SK-N-SH (cell line): ENCODE measurements around the gene ENPP5. TPM values are rescaled to one million over a fixed set of nuclear protein-coding genes. Genes with fewer than 3 reads are reported as not detected.

Experiments used
- CTCF ChIA-PET: fragments of 300-600, 350-600 bp; formaldehyde crosslinking; extraction: SDS; loops from one replicate; lab custom pipeline; 2021; lab: Yijun Ruan, JAX
- POLR2A ChIA-PET: fragments of 350-600 bp; sonication (Branson Sonifier 250); formaldehyde crosslinking; extraction: SDS; loops from one replicate; lab custom pipeline; 2020; ENCODE audit warnings: antibody characterized with exemption, inconsistent platforms; lab: Yijun Ruan, JAX
- DNase-seq: peaks from one replicate; pipeline ENCODE4 v3.0.0; 2012
- H2AFZ ChIP-seq: fragments of 200-600 bp; sonication (generic); 2 replicates; pipeline ENCODE4 v1.8.1; 2016; ENCODE audit warnings: antibody characterized with exemption, mild to moderate bottlenecking, low read depth
- H3F3A ChIP-seq: fragments of 200-600 bp; sonication (generic); replicated peaks from 2 replicates; pipeline ENCODE3; 2016; ENCODE audit warnings: antibody characterized with exemption, mild to moderate bottlenecking; ENCODE audit not compliant: insufficient read depth
- H3K27ac ChIP-seq, 2 experiments: fragments of 200-500 bp in 1 of 2; fragments of 200-600 bp in 1 of 2; sonication (Bioruptor generic) in 1 of 2; sonication (generic), shearing (Covaris generic) in 1 of 2; 2 replicates each; pipeline versions ENCODE4 v1.5.1 to v1.6.1; 2014 to 2016; ENCODE audit warnings: low read depth in 2 of 2, inconsistent platforms in 1 of 2, low read length in 1 of 2, mild to moderate bottlenecking in 1 of 2, mixed read lengths in 1 of 2
- H3K27me3 ChIP-seq: fragments of 200-600 bp; sonication (generic), shearing (Covaris generic); 2 replicates; pipeline ENCODE4 v1.6.1; 2016; ENCODE audit warnings: mixed run types; ENCODE audit not compliant: insufficient read depth
- H3K36me3 ChIP-seq, 2 experiments: fragments of 200-500 bp in 1 of 2; fragments of 200-600 bp in 1 of 2; sonication (Bioruptor generic) in 1 of 2; sonication (generic) in 1 of 2; replicated peaks in 1 of 2; 2 replicates each; pipeline versions ENCODE3 to v1.5.1; 2014 to 2016; ENCODE audit warnings: low read length in 1 of 2, mild to moderate bottlenecking in 1 of 2; ENCODE audit not compliant: insufficient read depth in 2 of 2, control insufficient read depth in 1 of 2
- H3K4me1 ChIP-seq, 2 experiments: fragments of 200-500 bp in 1 of 2; fragments of 200-600 bp in 1 of 2; sonication (Bioruptor generic) in 1 of 2; sonication (generic), shearing (Covaris generic) in 1 of 2; 2 replicates each; pipeline versions ENCODE4 v1.5.1 to v1.6.1; 2014 to 2016; ENCODE audit warnings: low read depth in 1 of 2, low read length in 1 of 2, mixed run types in 1 of 2; ENCODE audit not compliant: insufficient read depth in 2 of 2, control insufficient read depth in 1 of 2
- H3K4me2 ChIP-seq: fragments of 200-600 bp; sonication (generic), shearing (Covaris generic); 2 replicates; pipeline ENCODE4 v1.6.1; 2017; ENCODE audit warnings: mixed run types
- H3K4me3 ChIP-seq, 2 experiments: fragments of 200-500 bp in 1 of 2; fragments of 200-600 bp in 1 of 2; sonication (Bioruptor generic) in 1 of 2; sonication (generic), shearing (Covaris generic) in 1 of 2; 2 replicates each; pipeline versions ENCODE4 v1.5.1 to v1.8.1; 2014 to 2016; ENCODE audit warnings: low read depth in 2 of 2, inconsistent platforms in 1 of 2, low read length in 1 of 2, mild to moderate bottlenecking in 1 of 2, mixed read lengths in 1 of 2, moderate library complexity in 1 of 2
- H3K79me2 ChIP-seq: fragments of 200-600 bp; sonication (generic); 2 replicates; pipeline ENCODE4 v1.8.1; 2017; ENCODE audit warnings: mild to moderate bottlenecking; ENCODE audit not compliant: insufficient read depth
- H3K9ac ChIP-seq: fragments of 200-600 bp; sonication (generic); 2 replicates; pipeline ENCODE4 v1.6.1; 2017; ENCODE audit warnings: mixed run types
- H3K9me2 ChIP-seq: fragments of 200-600 bp; sonication (generic); 2 replicates; pipeline ENCODE4 v1.6.1; 2017; ENCODE audit warnings: mixed run types
- H3K9me3 ChIP-seq: fragments of 200-600 bp; sonication (generic); 2 replicates; pipeline ENCODE4 v1.6.1; 2017; ENCODE audit warnings: mixed run types, mild to moderate bottlenecking, moderate library complexity
- H4K20me1 ChIP-seq: fragments of 200-600 bp; sonication (generic); 2 replicates; pipeline ENCODE4 v1.6.1; 2017; ENCODE audit warnings: mild to moderate bottlenecking, mixed run types; ENCODE audit not compliant: insufficient read depth
- ELF1 ChIP-seq: IDR thresholded peaks from 2 replicates; pipeline ENCODE4 v1.4.0; 2012
- EZH2phosphoT487 ChIP-seq: fragments of 200-600 bp; sonication (generic); IDR thresholded peaks from 2 replicates; pipeline ENCODE4 v1.6.1; 2017; ENCODE audit warnings: low read depth, mixed run types, mild to moderate bottlenecking, antibody characterized with exemption, moderate library complexity, borderline replicate concordance
- GATA2 ChIP-seq: sonication (generic); formaldehyde crosslinking; IDR thresholded peaks from 2 replicates; pipeline ENCODE4 v1.5.0; 2020; ENCODE audit warnings: mild to moderate bottlenecking, missing genetic modification reagents
- IRF3 ChIP-seq: fragments of 150-350 bp; IDR thresholded peaks from 2 replicates; pipeline ENCODE4 v1.6.1; 2016; ENCODE audit warnings: mild to moderate bottlenecking, low read depth, low read length
- JUND ChIP-seq: IDR thresholded peaks from 2 replicates; pipeline ENCODE4 v1.4.0; 2012
- MAX ChIP-seq: IDR thresholded peaks from 2 replicates; pipeline ENCODE4 v1.4.0; 2012; ENCODE audit warnings: low read depth
- MEF2A ChIP-seq: IDR thresholded peaks from 2 replicates; pipeline ENCODE4 v1.4.0; 2012; ENCODE audit warnings: low read depth, borderline replicate concordance
- MXI1 ChIP-seq: IDR thresholded peaks from 2 replicates; pipeline ENCODE4 v1.6.1; 2012; ENCODE audit warnings: mild to moderate bottlenecking, low read depth, low read length, improper control_type of control experiment
- NFIC ChIP-seq: IDR thresholded peaks from 2 replicates; pipeline ENCODE4 v1.4.0; 2012; ENCODE audit warnings: borderline replicate concordance
- PBX3 ChIP-seq: IDR thresholded peaks from 2 replicates; pipeline ENCODE4; 2012
- RCOR1 ChIP-seq: fragments of 150-350 bp; IDR thresholded peaks from 2 replicates; pipeline ENCODE4 v1.6.1; 2017; ENCODE audit warnings: antibody characterized with exemption, low read length
- RFX5 ChIP-seq: IDR thresholded peaks from 2 replicates; pipeline ENCODE4 v1.6.1; 2012; ENCODE audit warnings: mild to moderate bottlenecking, improper control_type of control experiment, low read length
- RXRA ChIP-seq: IDR thresholded peaks from 2 replicates; pipeline ENCODE4 v1.4.0; 2012; ENCODE audit warnings: low read depth, mild to moderate bottlenecking, borderline replicate concordance
- SMC3 ChIP-seq: IDR thresholded peaks from 2 replicates; pipeline ENCODE4 v1.6.1; 2012; ENCODE audit warnings: low read depth, low read length, improper control_type of control experiment
- TAF1 ChIP-seq: IDR thresholded peaks from 2 replicates; pipeline ENCODE4 v1.6.1; 2012; ENCODE audit warnings: low read depth, mild to moderate bottlenecking, low read length, moderate library complexity, borderline replicate concordance
- TCF12 ChIP-seq: IDR thresholded peaks from 2 replicates; pipeline ENCODE4 v1.4.0; 2012
- TEAD4 ChIP-seq: IDR thresholded peaks from 2 replicates; pipeline ENCODE4 v1.4.0; 2012; ENCODE audit warnings: mild to moderate bottlenecking, borderline replicate concordance; ENCODE audit not compliant: insufficient read depth
- USF1 ChIP-seq: IDR thresholded peaks from 2 replicates; pipeline ENCODE4 v1.4.0; 2012; ENCODE audit warnings: low read depth, borderline replicate concordance
- USF2 ChIP-seq: fragments of 150-350 bp; IDR thresholded peaks from 2 replicates; pipeline ENCODE4 v1.6.1; 2017; ENCODE audit warnings: antibody characterized with exemption, low read length, low read depth, borderline replicate concordance
- WGBS: methylation state at CpG from one replicate; pipeline ENCODE4 v1.1.6; 2017; ENCODE audit warnings: low lambda C conversion rate; 5-methylcytosine and 5-hydroxymethylcytosine counted together
- polyA plus RNA-seq, 3 experiments: library from polyadenylated mRNA; depleted of rRNA; stranded (reverse); fragments of >200 nt; gene quantifications; 2 replicates each; pipeline ENCODE4 v1.2.3, GENCODE V29; 2012

ENPP5 gene
- polyA plus RNA-seq, 1 of the 3 experiments (the other 2 are of a cell fraction) = not detected

GRCh38 chr6:46199387-46199786 lies 28.6 kb upstream of the ENPP5 start:
- H3F3A ChIP-seq = no peaks in the 10 kb centered on the region
- DNase-seq = no peak
- POLR2A ChIA-PET = no interaction called here
- no peaks in the 10 kb centered on the region for H3K36me3 ChIP-seq
- no peaks in the 10 kb centered on the region for H3K9me3 ChIP-seq
- H3K4me1 ChIP-seq = no peaks in the 10 kb centered on the region
- H3K79me2 ChIP-seq = no peaks in the 10 kb centered on the region
- no peaks in the 10 kb centered on the region for H4K20me1 ChIP-seq
- no peaks in the 10 kb centered on the region for H3K9me2 ChIP-seq
- H3K4me2 ChIP-seq = no peak overlapping the region
- H3K27ac ChIP-seq = no peak overlapping the region
- WGBS = 5% methylated on average over 5 of the region's 5 CpGs
- no peak overlapping the region for H3K9ac ChIP-seq
- CTCF ChIA-PET = no interaction called here
- H3K4me3 ChIP-seq = no peak overlapping the region
- no peak overlapping the region for H2AFZ ChIP-seq
- H3K27me3 ChIP-seq = no peaks in the 10 kb centered on the region
- no peak for TF ChIP-seq TEAD4
- no peak for TF ChIP-seq RFX5
- no peak for TF ChIP-seq PBX3
- TF ChIP-seq JUND = no peak
- no peak for TF ChIP-seq MAX
- no peak for TF ChIP-seq USF2
- TF ChIP-seq TAF1 = no peak
- no peak for TF ChIP-seq EZH2phosphoT487
- TF ChIP-seq TCF12 = no peak
- TF ChIP-seq MXI1 = no peak
- TF ChIP-seq ELF1 = no peak
- TF ChIP-seq IRF3 = no peak
- no peak for TF ChIP-seq RXRA

GRCh38 chr6:46191961-46192360 lies 21.2 kb upstream of the ENPP5 start:
- Histone ChIP-seq H2AFZ (no peak overlapping the region), H3F3A (no peaks in the 10 kb centered on the region), H3K4me3 (no peak overlapping the region), H3K4me2 (no peak overlapping the region), H3K9ac (no peak overlapping the region), H4K20me1 (no peaks in the 10 kb centered on the region), H3K9me3 (no peaks in the 10 kb centered on the region), H3K36me3 (no peaks in the 10 kb centered on the region), H3K79me2 (no peaks in the 10 kb centered on the region), H3K27ac (no peak overlapping the region), H3K27me3 (peaks cover 5% of the 10 kb centered on the region), H3K4me1 (no peaks in the 10 kb centered on the region), H3K9me2 (no peaks in the 10 kb centered on the region)
- ChIA-PET POLR2A (no interaction called here), CTCF (no interaction called here)
- no peak for TF ChIP-seq MAX
- no peak for TF ChIP-seq GATA2
- no peak for TF ChIP-seq USF2
- TF ChIP-seq RXRA = no peak
- no peak for TF ChIP-seq RCOR1
- no peak for TF ChIP-seq MEF2A
- TF ChIP-seq SMC3 = no peak
- no peak for TF ChIP-seq USF1
- no peak for TF ChIP-seq NFIC
- no peak for DNase-seq
- 0% methylated on average over 1 of the region's 1 CpG for WGBS
